ENCODE data around the gene MSRB1.

MSRB1 gene

DNA sequence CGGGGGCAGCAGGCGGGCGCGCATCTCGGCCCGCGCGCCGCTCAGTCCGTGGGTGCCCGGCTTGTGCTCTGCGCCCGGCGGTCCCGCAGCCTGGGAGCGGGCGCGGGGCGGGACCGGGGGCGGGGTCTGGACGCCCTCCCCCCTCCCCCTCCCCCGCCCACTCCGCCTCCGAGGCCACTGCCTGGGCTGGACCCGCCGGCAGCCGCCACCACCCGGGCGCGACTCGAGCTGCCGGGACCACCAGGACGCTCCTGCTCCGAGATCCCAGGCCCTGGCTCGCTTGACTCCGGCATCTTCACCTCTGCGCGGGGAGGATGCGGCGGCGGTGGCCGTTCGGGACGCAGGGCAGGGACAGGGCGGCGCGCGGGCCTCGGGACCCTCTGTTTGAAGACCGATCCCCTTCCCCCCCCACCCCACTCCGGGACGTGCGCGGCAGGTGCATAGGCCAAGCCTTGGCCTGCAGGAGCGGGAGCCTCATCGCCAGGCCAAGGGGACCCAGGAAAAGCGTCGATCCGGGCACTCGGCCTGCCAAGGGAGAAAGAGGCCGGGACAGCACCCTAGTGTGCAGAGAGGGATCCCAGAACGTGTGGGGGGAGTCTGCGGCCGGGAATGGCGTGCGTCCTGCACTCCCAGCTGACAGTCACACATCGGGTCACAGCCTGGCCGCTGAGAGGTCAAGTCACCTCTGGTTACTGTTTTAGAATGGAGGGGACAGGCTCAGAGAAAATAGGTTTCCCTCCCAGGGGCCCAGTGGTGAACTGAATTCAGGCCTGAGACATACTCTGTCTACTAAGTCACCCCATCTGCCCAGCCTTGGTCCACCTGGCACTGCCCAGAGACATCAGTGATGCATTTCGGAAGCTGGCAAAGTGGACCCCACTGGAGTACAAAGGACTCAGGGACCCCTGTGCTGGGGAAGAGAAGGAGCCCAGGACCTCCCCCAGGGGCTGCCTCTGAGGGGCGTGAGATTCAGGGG, 24.4 kb downstream of the MSRB1 start, which contains the start of gene HS3ST6:
Gene HS3ST6 (minus strand): TSS at position 65 of the 976 bp plus-strand sequence. CDS start 92 bp downstream, outside the sequence.
- DNase-seq (ENCODE audit: low read depth): no peak
- TF ChIP-seq, protein P1, sequence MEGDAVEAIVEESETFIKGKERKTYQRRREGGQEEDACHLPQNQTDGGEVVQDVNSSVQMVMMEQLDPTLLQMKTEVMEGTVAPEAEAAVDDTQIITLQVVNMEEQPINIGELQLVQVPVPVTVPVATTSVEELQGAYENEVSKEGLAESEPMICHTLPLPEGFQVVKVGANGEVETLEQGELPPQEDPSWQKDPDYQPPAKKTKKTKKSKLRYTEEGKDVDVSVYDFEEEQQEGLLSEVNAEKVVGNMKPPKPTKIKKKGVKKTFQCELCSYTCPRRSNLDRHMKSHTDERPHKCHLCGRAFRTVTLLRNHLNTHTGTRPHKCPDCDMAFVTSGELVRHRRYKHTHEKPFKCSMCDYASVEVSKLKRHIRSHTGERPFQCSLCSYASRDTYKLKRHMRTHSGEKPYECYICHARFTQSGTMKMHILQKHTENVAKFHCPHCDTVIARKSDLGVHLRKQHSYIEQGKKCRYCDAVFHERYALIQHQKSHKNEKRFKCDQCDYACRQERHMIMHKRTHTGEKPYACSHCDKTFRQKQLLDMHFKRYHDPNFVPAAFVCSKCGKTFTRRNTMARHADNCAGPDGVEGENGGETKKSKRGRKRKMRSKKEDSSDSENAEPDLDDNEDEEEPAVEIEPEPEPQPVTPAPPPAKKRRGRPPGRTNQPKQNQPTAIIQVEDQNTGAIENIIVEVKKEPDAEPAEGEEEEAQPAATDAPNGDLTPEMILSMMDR (conservative IDR thresholded peaks at IDR 0.05; ENCODE audit: low read length): no peak
- no peak within 1 kb of the TSS for H3K4me3 ChIP-seq (ENCODE audit: low read length)

DNA sequence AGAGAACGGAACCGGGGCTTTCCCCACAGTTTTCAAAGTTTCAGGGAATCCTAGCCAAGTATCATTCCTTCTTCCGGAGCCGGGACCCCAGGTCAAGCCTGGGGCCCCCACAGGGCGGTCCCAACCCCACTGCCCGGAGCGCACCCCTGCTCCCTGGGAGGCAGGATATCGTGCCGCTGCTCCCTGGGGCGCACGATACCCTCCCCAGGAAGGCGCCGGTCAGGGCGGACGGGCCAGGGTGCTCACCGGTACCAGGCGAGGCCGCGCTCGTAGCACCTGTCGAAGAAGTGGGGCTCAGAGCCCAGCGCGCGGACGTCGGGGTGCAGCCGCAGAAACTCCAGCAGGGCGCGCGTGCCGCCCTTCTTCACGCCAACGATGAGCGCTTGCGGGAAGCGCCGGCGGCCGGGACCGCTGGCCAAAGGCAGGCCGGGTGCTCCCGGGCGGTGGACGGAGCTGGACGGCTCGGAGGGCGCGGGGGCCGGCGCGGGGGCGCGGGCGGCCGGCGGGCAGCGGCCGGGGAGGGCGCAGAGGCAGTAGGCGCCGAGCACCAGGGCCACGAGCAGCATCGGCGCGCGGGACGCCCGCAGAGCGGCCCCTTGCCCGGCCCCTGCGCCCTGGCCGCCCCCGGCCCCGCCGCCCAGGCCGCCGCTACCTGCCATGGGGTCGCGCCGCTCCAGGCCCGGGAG, 25.2 kb downstream of the MSRB1 start:
- no peak overlapping the region for H3K4me3 ChIP-seq (ENCODE audit: low read length)
- DNase-seq (ENCODE audit: low read depth): no peak
- TF ChIP-seq, protein P1 (conservative IDR thresholded peaks at IDR 0.05; ENCODE audit: low read length): no peak

DNA sequence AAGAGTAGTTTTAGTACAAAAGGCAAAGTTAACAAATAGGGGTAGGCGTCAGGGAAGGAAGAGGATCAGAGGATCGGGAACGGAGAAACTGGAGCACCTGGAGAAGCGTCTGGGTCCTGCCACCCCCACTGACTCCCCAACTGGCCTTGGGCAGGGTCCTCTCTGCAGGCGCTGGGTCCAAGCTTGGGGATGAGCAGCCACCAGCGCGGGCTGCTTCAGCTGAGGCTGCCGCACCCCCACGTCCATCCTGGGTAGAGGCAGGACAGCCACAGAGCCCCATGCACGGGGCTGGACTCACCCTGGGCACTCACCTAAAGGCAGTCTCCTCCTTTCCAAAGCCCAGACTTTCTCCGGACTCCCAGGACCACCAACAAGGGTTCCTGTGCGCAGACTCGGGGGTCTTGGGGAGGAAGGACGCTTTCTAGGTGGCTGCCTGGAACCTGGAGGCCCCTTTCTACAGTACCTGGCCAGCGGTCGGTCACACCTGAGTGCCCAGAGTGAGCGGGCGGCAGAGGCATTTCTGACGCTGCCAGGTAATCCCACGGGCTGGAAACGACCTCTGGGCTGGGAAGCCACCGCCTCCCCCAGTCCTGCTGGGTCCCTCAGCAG, 25.8 kb downstream of the MSRB1 start:
- TF ChIP-seq, protein P1 (conservative IDR thresholded peaks at IDR 0.05; ENCODE audit: low read length): no peak
- no peak for DNase-seq (ENCODE audit: low read depth)
- no peak overlapping the region for H3K4me3 ChIP-seq (ENCODE audit: low read length)

DNA sequence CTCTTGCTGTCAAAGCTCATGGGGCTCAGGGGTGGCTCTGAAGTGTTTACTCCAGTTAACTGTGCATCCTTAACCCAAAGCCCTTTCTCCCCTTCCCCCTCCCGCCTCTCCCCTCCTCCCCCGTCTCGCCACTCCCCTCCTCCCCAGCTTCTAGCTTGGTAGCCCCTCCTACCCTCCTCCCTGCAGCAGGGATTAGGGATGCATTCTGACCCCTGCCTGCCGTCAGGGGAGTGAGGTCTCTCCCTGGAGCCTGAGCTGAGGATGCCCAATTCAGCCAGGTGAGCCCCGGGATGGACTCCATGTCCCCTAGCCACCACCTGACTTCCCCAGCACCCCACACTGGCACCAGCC, 26.4 kb downstream of the MSRB1 start:
- no peak overlapping the region for H3K4me3 ChIP-seq (ENCODE audit: low read length)
- no peak for DNase-seq (ENCODE audit: low read depth)
- TF ChIP-seq, protein P1 (conservative IDR thresholded peaks at IDR 0.05; ENCODE audit: low read length): no peak

DNA sequence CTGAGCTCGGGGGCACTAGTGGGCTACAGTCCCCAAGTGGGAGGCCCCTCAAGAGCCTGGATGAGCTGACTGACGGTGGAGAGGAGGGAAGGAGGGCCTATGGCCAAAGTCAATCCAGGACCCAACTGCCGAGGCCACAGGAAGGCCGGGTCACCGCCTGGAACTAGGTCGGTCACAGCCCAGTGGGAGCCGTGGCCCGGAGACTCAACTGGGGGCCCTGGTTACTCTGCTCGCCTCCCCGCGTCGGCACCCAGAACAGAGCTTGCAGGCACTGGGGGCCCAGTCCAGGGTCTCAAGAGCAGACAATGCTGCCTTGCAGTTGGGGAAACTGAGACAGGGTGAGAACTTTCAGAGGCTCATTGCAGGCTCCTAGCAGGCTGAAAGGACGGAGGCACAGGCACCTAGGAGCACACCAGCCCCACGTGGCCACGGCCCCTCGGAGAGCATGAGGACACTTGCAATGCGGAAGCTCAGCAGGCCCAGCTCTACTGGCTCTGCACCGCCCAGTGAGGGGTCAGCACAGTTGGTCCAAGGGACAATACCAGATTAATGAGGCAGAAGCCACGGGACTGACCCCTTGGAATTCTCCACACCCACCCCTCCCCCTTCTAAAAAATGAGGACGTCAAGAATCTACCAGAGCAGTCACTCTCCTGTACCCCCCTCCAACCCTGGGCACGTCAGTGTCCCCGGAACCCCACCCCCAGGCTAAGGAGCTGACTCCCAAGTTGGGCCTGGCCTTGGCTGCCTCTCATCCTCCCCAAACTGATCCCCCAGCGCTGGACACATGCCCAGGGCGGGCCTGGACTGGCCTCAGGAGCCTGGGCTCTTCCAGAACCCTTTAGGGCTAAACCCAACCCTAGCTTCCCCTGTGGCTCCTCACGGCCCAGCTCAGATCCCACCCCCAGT, 27.0 kb downstream of the MSRB1 start:
- DNase-seq (ENCODE audit: low read depth): no peak
- H3K4me3 ChIP-seq (ENCODE audit: low read length): no peak overlapping the region
- TF ChIP-seq, protein P1 (conservative IDR thresholded peaks at IDR 0.05; ENCODE audit: low read length): no peak

DNA sequence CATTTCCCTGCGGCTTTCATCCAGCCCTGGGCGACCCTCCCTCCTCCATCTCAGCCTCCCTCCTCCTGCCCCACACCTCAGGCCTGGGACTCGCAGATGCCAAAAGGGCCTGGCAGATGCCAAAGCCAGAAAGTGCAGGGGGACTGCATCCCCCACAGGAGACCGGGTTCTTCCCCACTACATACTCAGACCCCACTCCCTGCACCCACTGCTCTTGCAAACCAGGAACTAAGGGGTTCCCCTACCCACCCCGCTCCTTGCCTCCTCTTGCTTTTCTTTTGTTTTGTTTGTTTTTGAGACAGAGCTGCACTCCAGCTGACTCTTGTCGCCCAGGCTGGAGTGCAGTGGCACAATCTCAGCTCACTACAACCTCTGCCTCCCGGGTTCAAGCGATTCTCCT, 28.0 kb downstream of the MSRB1 start:
- no peak for DNase-seq (ENCODE audit: low read depth)
- no peak overlapping the region for H3K4me3 ChIP-seq (ENCODE audit: low read length)

More for the DNA sequence above, 28.0 kb downstream of the MSRB1 start:
- TF ChIP-seq, protein P1 (conservative IDR thresholded peaks at IDR 0.05; ENCODE audit: low read length): no peak

All from AG10803 (cell line).